Skeletal muscle cell (primary cell): ENCODE measurements around the gene CBX5.
"Not testable (repeated sequence)": the region's sequence is repeated elsewhere in the genome, so short reads cannot be mapped to it uniquely, and the experiment has no call there.

Experiments
- DNase-seq: peaks from one replicate; pipeline ENCODE4 v3.0.0-alpha.2; 2010; ENCODE audit warnings: low read depth
- H3K4me3 ChIP-seq: 2 replicates; pipeline ENCODE4 v1.5.1; 2011; ENCODE audit warnings: low read depth, mild to moderate bottlenecking, control low read depth, low read length, moderate library complexity

CBX5 gene

DNA sequence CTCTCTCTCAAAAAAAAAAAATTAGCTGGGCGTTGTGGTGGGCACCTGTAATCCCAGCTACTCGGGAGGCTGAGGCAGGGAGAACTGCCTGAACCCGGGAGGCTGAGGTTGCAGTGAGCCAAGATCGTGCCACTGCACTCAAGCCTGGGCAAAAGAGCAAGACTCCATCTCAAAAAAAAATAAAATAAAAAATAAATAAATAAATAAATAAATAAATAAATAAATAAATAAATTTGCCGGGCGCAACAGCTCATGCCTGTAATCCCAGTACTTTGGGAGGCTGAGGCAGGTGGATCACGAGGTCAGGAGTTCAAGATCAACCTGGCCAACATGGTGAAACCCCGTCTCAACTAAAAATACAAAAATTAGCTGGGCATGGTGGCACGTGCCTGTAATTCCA is 94.6 kb downstream of the CBX5 start:
- DNase-seq = not testable (repeated sequence)

DNA sequence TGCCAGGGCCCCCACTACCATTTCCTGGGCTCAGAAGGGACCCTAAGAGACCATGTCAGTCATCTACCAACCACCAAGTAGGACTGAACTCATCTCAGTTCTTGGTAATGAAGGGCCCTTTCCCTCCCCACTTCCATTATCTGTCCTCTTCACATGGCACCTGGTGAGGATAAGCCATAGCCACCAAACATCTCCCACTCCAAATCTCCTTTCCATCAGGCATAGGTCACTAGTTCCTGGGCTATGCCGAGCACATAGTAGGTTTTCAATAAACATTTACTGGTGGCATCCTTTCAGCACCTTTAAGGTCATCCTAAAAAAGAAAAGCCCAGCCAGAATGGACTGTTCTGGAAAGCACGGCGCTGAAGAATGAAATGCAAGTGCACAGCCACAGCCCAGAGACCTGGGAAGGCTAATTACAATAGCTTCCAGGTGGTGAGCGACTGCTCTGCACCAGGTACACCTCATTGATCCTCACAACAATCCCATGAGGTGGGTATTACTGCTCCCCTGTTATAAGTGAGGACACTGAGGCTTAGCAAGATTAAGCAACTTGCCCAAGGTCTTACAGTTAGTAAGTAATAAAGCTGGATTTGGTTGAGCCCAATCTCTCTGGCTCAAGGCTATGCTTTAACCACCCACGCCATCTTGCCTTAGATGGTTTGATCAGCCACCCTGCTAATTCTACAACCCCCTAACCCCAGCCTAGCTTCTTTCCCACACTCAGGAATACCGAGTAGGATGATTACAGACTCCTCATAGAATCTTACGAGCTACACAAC is 95.7 kb downstream of the CBX5 start:
- no peak for DNase-seq
- H3K4me3 ChIP-seq = no peak overlapping the region

More for the DNA sequence above, 94.6 kb downstream of the CBX5 start:
- H3K4me3 ChIP-seq = not testable (repeated sequence)

DNA sequence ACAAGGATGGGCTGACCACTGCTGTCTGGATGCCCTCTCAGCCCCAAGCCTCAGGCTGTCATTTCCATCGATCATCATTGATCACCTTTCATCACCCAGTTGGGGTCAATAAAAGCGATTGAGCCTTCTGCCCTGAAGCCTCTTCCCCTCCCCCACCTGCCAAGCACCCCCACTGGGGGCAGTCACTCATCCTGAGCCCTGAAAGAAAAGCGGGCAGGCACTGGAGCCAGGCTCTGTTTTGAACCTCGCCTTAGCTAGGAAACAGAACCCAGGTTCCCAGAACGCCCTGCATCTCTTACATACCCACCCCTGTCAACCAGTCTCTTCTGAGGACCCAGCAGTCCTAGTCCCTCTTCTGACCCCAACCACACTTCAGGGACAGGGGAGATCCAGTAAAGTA is 96.9 kb downstream of the CBX5 start:
- H3K4me3 ChIP-seq = no peak overlapping the region
- DNase-seq = no peak

DNA sequence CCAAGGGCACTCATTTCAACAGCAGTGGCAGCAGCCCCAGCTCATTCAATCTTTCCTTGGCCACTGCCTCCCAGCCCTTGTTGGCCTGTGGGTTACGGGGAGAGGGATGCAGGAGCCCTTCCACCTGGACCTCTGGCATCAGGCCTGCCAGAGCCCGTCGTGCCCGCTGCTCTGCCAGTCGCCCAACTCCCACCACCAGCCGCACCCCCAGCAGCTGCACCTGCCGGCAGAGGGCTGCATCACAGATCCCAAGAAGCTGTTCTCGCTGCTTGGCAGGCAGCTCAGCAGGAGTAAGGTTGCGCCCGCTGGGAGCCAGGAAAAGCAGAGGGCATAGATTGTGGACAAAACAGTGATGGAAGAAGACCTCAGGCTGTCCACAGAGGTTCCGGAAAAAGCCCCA is 97.8 kb downstream of the CBX5 start:
- no peak for DNase-seq
- H3K4me3 ChIP-seq = no peak overlapping the region
